H9 (cell line): ENCODE data around the gene IQCN. TPM values are rescaled to one million over a fixed set of nuclear protein-coding genes. Genes with fewer than 3 reads are reported as not detected.

Experiments used
- DNase-seq: peaks from one replicate; pipeline ENCODE4 v3.0.0-alpha.2; 2017
- H2AFZ ChIP-seq: one replicate; pipeline ENCODE4 v1.6.1; 2013; ENCODE audit warnings: mild to moderate bottlenecking, low read length, control low read depth, moderate library complexity
- H2AK5ac ChIP-seq: 2 replicates; pipeline ENCODE4 v1.6.1; 2013; ENCODE audit warnings: low read length, control low read depth, mixed read lengths; ENCODE audit not compliant: insufficient read length
- H2BK120ac ChIP-seq: one replicate; pipeline ENCODE4 v1.6.1; 2013; ENCODE audit warnings: low read depth, mild to moderate bottlenecking, low read length, control low read depth, inconsistent platforms; ENCODE audit not compliant: poor library complexity, severe bottlenecking
- H2BK12ac ChIP-seq: 2 replicates; pipeline ENCODE4 v1.6.1; 2013; ENCODE audit warnings: low read length, control low read depth, mixed read lengths, low read depth; ENCODE audit not compliant: insufficient read length
- H2BK15ac ChIP-seq: 2 replicates; pipeline ENCODE4 v1.6.1; 2013; ENCODE audit warnings: low read depth, low read length, control low read depth
- H2BK20ac ChIP-seq: one replicate; pipeline ENCODE4 v1.6.1; 2013; ENCODE audit warnings: low read depth, mild to moderate bottlenecking, low read length, control low read depth, inconsistent platforms; ENCODE audit not compliant: poor library complexity, severe bottlenecking
- H2BK5ac ChIP-seq: 2 replicates; pipeline ENCODE4 v1.6.1; 2013; ENCODE audit warnings: low read length, control low read depth, mixed read lengths; ENCODE audit not compliant: insufficient read length
- H3K14ac ChIP-seq: 2 replicates; pipeline ENCODE4 v1.6.1; 2013; ENCODE audit warnings: low read length, control low read depth; ENCODE audit not compliant: insufficient read depth
- H3K18ac ChIP-seq: 2 replicates; pipeline ENCODE4 v1.6.1; 2013; ENCODE audit warnings: low read depth, mild to moderate bottlenecking, mixed read lengths, low read length, control low read depth; ENCODE audit not compliant: insufficient read length
- H3K23ac ChIP-seq: 2 replicates; pipeline ENCODE4 v1.6.1; 2013; ENCODE audit warnings: low read length, control low read depth, mixed read lengths, low read depth; ENCODE audit not compliant: insufficient read length
- H3K23me2 ChIP-seq: 2 replicates; pipeline ENCODE4 v1.6.1; 2013; ENCODE audit warnings: low read depth, mild to moderate bottlenecking, mixed read lengths, low read length, control low read depth; ENCODE audit not compliant: insufficient read length, poor library complexity, severe bottlenecking
- H3K27ac ChIP-seq: 2 replicates; pipeline ENCODE4 v1.5.1; 2013; ENCODE audit warnings: low read length, control low read depth, mixed read lengths, low read depth; ENCODE audit not compliant: insufficient read length
- H3K27me3 ChIP-seq: 2 replicates; pipeline ENCODE4 v1.6.1; 2013; ENCODE audit warnings: low read length, control low read depth, inconsistent platforms; ENCODE audit not compliant: insufficient read depth
- H3K4ac ChIP-seq: 2 replicates; pipeline ENCODE4 v1.6.1; 2013; ENCODE audit warnings: low read depth, mild to moderate bottlenecking, control low read depth, inconsistent platforms, low read length, moderate library complexity
- H3K4me1 ChIP-seq: 2 replicates; pipeline ENCODE4 v1.6.1; 2013; ENCODE audit warnings: low read length, control low read depth, inconsistent platforms; ENCODE audit not compliant: insufficient read depth
- H3K4me2 ChIP-seq: 2 replicates; pipeline ENCODE4 v1.6.1; 2013; ENCODE audit warnings: low read length, control low read depth, mixed read lengths; ENCODE audit not compliant: insufficient read length, insufficient read depth
- H3K56ac ChIP-seq: 2 replicates; pipeline ENCODE4 v1.6.1; 2013; ENCODE audit warnings: low read depth, mild to moderate bottlenecking, mixed read lengths, low read length, control low read depth; ENCODE audit not compliant: insufficient read length
- H3K79me1 ChIP-seq: 2 replicates; pipeline ENCODE4 v1.6.1; 2013; ENCODE audit warnings: low read depth, mild to moderate bottlenecking, moderate library complexity, low read length, control low read depth, inconsistent platforms; ENCODE audit not compliant: insufficient read depth, poor library complexity, severe bottlenecking
- H3K79me2 ChIP-seq: 2 replicates; pipeline ENCODE4 v1.6.1; 2013; ENCODE audit warnings: low read length, control low read depth, inconsistent platforms; ENCODE audit not compliant: insufficient read depth
- H3K9ac ChIP-seq: 2 replicates; pipeline ENCODE4 v1.6.1; 2013; ENCODE audit warnings: low read length, control low read depth, mixed read lengths; ENCODE audit not compliant: insufficient read length; ENCODE audit errors: extremely low read depth
- H3K9me3 ChIP-seq: one replicate; pipeline ENCODE4 v1.6.1; 2013; ENCODE audit warnings: low read depth, low read length, inconsistent platforms; ENCODE audit not compliant: control insufficient read depth
- H3T11ph ChIP-seq: one replicate; pipeline ENCODE4 v1.6.1; 2013; ENCODE audit warnings: mild to moderate bottlenecking, low read length, control low read depth, inconsistent platforms
- H4K20me1 ChIP-seq: one replicate; pipeline ENCODE4 v1.6.1; 2013; ENCODE audit not compliant: control insufficient read depth, insufficient read length, insufficient read depth
- H4K5ac ChIP-seq: 2 replicates; pipeline ENCODE4 v1.6.1; 2013; ENCODE audit warnings: low read depth, mild to moderate bottlenecking, mixed read lengths, low read length, control low read depth; ENCODE audit not compliant: insufficient read length
- H4K8ac ChIP-seq: replicated peaks from 2 replicates; pipeline ENCODE4 v1.6.1; 2013; ENCODE audit warnings: low read length, control low read depth, mixed read lengths, low read depth; ENCODE audit not compliant: insufficient read length
- H4K91ac ChIP-seq: 2 replicates; pipeline ENCODE4 v1.6.1; 2013; ENCODE audit warnings: low read depth, mild to moderate bottlenecking, moderate library complexity, mixed read lengths, low read length, control low read depth; ENCODE audit not compliant: insufficient read length
- H3K27ac Mint-ChIP-seq, 3 experiments: 2 replicates in 2 of 3; 3 replicates in 1 of 3; pipeline ENCODE4 v1.8.0; 2020 to 2021; ENCODE audit warnings: mixed read lengths in 3 of 3, mild to moderate bottlenecking in 1 of 3, moderate library complexity in 1 of 3
- H3K27me3 Mint-ChIP-seq: 2 replicates; pipeline ENCODE4 v1.8.0; 2021; ENCODE audit warnings: low read depth, mild to moderate bottlenecking, moderate library complexity, mixed read lengths
- H3K36me3 Mint-ChIP-seq, 3 experiments: 2 replicates in 2 of 3; 3 replicates in 1 of 3; pipeline ENCODE4 v1.8.0; 2020 to 2021; ENCODE audit warnings: low read depth in 3 of 3, mixed read lengths in 3 of 3; ENCODE audit not compliant: insufficient read depth in 1 of 3
- H3K4me1 Mint-ChIP-seq, 2 experiments: 2 replicates each; pipeline ENCODE4 v1.8.0; 2020; ENCODE audit warnings: mixed read lengths in 2 of 2
- H3K4me3 Mint-ChIP-seq, 2 experiments: 2 replicates in 1 of 2; 3 replicates in 1 of 2; pipeline ENCODE4 v1.8.0; 2020 to 2021; ENCODE audit warnings: mild to moderate bottlenecking in 2 of 2, mixed read lengths in 2 of 2, moderate library complexity in 1 of 2
- H3K9me3 Mint-ChIP-seq, 2 experiments: 2 replicates in 1 of 2; 3 replicates in 1 of 2; pipeline ENCODE4 v1.8.0; 2020; ENCODE audit warnings: mild to moderate bottlenecking in 2 of 2, mixed read lengths in 2 of 2, moderate library complexity in 1 of 2
- WGBS: extraction: QIAGEN DNeasy Blood & Tissue Kit; methylation state at CpG from one replicate; pipeline ENCODE4 v1.1.7; 2013; ENCODE audit warnings: missing lambda C conversion rate, low lambda C conversion rate, mixed read lengths; ENCODE audit not compliant: insufficient read length; ENCODE audit errors: extremely low coverage; 5-methylcytosine and 5-hydroxymethylcytosine counted together
- total RNA-seq: library from RNA; stranded (reverse); gene quantifications from 2 replicates; pipeline ENCODE4 v1.2.1, GENCODE V29; 2021
- TF ChIP-seq, protein P1 (sequence below): fragments of 200-600 bp; sonication (generic); conservative IDR thresholded peaks from 3 replicates; pipeline ENCODE4 v1.8.0; 2021; ENCODE audit warnings: antibody characterized with exemption, mild to moderate bottlenecking

The IQCN gene
- total RNA-seq, 1 experiment from 2014 or later, result 0.39 TPM

- Histone ChIP-seq H2AK5ac (no peak overlapping the region), H3K4ac (no peak overlapping the region), H2BK12ac (no peak overlapping the region), H3K4me1 (no peaks in the 10 kb centered on the region), H2BK15ac (no peak overlapping the region), H3K79me1 (no peaks in the 10 kb centered on the region), H3K23me2 (no peaks in the 10 kb centered on the region), H4K91ac (no peak overlapping the region), H3K56ac (no peak overlapping the region), H3T11ph (no peak overlapping the region), H2AFZ (no peak overlapping the region), H3K79me2 (no peaks in the 10 kb centered on the region), H2BK120ac (no peak overlapping the region), H4K5ac (no peak overlapping the region), H3K27ac (no peak overlapping the region), H2BK5ac (no peak overlapping the region), H3K9me3 (no peaks in the 10 kb centered on the region), H3K18ac (no peak overlapping the region), H4K20me1 (no peaks in the 10 kb centered on the region), H3K23ac (no peak overlapping the region), H3K27me3 (no peaks in the 10 kb centered on the region), H3K14ac (no peak overlapping the region), H2BK20ac (no peak overlapping the region), H3K9ac (no peak overlapping the region), H4K8ac (no peak overlapping the region), H3K4me2 (no peak overlapping the region)
- no peaks in the 10 kb centered on the region; a peak in 2 of 5 replicates for H3K9me3 Mint-ChIP-seq
- no peak overlapping the region for H3K27ac Mint-ChIP-seq
- peaks cover 13% of the 10 kb centered on the region for H3K27me3 Mint-ChIP-seq
- DNase-seq, result no peak
- peaks cover 2 to 15% (median 5%) of the 10 kb centered on the region in 3 experiments; a peak in 4 of 7 replicates for H3K36me3 Mint-ChIP-seq
- no peak overlapping the region for H3K4me3 Mint-ChIP-seq
- TF ChIP-seq, protein P1, sequence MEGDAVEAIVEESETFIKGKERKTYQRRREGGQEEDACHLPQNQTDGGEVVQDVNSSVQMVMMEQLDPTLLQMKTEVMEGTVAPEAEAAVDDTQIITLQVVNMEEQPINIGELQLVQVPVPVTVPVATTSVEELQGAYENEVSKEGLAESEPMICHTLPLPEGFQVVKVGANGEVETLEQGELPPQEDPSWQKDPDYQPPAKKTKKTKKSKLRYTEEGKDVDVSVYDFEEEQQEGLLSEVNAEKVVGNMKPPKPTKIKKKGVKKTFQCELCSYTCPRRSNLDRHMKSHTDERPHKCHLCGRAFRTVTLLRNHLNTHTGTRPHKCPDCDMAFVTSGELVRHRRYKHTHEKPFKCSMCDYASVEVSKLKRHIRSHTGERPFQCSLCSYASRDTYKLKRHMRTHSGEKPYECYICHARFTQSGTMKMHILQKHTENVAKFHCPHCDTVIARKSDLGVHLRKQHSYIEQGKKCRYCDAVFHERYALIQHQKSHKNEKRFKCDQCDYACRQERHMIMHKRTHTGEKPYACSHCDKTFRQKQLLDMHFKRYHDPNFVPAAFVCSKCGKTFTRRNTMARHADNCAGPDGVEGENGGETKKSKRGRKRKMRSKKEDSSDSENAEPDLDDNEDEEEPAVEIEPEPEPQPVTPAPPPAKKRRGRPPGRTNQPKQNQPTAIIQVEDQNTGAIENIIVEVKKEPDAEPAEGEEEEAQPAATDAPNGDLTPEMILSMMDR, result no peak
- no peaks in the 10 kb centered on the region for H3K4me1 Mint-ChIP-seq
- no CpG with 5 or more reads among the region's 10 CpGs for WGBS
Measured at GRCh38 chr19:18262917-18263316, 11.3 kb downstream of the IQCN start.
